Measurements from ENCODE around the gene TNK1.

- TF ChIP-seq CTCF (IDR thresholded peaks at IDR 0.05), result no peak
- TF ChIP-seq POLR2A (IDR thresholded peaks at IDR 0.05), result no peak
These were observed 24.1 kb upstream of the TNK1 start for GRCh38 chr17:7356756-7357155.

Data from transverse colon (tissue), 3 donors.